NT2/D1 (cell line): ENCODE measurements around the gene CTSD.
A peak's percentile ranks its signal among the peaks of the same experiment; 100 is the strongest.

Source experiments
- DNase-seq: peaks from one replicate; pipeline ENCODE4 v3.0.0-alpha.2; 2011; ENCODE audit warnings: low read depth, low spot score
- H3K27me3 ChIP-seq: 2 replicates; pipeline ENCODE4 v1.6.0; 2011; ENCODE audit warnings: mild to moderate bottlenecking; ENCODE audit not compliant: insufficient read length, insufficient read depth
- H3K36me3 ChIP-seq: 2 replicates; pipeline ENCODE4 v1.6.1; 2011; ENCODE audit warnings: mild to moderate bottlenecking, low read length, mixed read lengths; ENCODE audit not compliant: insufficient read depth, insufficient read length
- H3K4me1 ChIP-seq: 2 replicates; pipeline ENCODE4 v1.5.1; 2011; ENCODE audit not compliant: insufficient read depth, insufficient read length
- H3K4me3 ChIP-seq: 2 replicates; pipeline ENCODE4 v1.5.1; 2011; ENCODE audit warnings: low read depth; ENCODE audit not compliant: insufficient read length
- H3K9ac ChIP-seq: 2 replicates; pipeline ENCODE4 v1.6.0; 2011; ENCODE audit warnings: low read depth; ENCODE audit not compliant: insufficient read length
- H3K9me3 ChIP-seq: 2 replicates; pipeline ENCODE4 v1.5.1; 2011; ENCODE audit warnings: mild to moderate bottlenecking, low read length; ENCODE audit not compliant: insufficient read depth
- SUZ12 ChIP-seq: IDR thresholded peaks from 2 replicates; pipeline ENCODE4 v1.6.1; 2011; ENCODE audit not compliant: insufficient read length, insufficient read depth; ENCODE audit errors: extremely low read depth
- YY1 ChIP-seq: IDR thresholded peaks from 2 replicates; pipeline ENCODE4 v1.6.1; 2011; ENCODE audit not compliant: insufficient read length, insufficient read depth
- ZNF274 ChIP-seq: IDR thresholded peaks from 2 replicates; pipeline ENCODE4 v1.6.1; 2011; ENCODE audit warnings: mild to moderate bottlenecking, low read depth, low read length

Gene CTSD

GRCh38 chr11:1780700-1781592 lies 17.2 kb upstream of the CTSD start:
- Histone ChIP-seq H3K9me3 (no peaks in the 10 kb centered on the region), H3K4me3 (no peak overlapping the region), H3K36me3 (no peaks in the 10 kb centered on the region), H3K4me1 (peaks cover 23% of the 10 kb centered on the region), H3K27me3 (peaks cover 4% of the 10 kb centered on the region), H3K9ac (peak overlapping the region; percentile 33)
- no peak for DNase-seq
- TF ChIP-seq ZNF274 (no peak), YY1 (no peak), SUZ12 (no peak)

DNA sequence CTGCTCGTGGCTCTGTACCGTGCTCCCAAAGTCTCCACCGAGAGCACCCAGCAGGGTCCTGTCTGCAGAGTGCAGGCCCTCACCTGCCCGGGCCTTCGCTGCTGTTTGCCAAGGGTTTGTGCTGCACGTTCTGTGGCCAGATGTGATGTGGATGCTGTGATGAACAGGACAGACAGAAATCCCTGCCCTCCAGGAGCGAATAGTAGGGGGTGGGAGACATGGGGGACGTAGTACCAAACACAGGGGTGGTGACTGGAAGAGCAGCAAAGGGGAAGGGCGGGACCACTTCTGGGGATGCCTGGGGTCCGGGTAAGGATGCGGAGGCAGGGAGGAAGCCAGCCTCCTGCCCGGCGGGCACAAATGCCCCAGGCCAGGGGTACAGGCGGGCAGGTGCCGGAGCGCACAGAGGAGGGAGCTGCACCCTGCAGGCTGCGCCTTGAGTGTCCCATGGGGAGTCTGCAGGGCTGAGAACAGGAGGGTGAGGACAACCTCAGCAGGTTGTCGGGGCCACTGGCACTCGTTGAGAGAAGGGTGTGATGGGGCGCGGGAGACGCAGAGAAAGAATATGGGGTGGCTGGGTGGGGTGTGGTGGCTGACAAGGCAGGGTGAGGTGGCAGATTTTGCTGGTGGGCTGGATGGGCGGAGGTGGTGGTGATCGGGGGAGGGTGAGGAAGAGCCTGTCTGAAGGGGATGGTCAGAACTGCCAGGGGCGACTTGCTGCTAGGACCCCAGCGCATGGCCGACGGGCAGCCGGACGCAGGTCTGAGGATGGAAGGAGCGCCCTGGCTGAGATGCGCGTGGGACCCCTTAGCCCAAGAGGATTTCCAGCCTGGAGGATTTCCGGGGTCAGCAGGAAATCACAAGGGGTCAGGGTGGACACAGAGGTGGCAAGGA lies 16.3 kb upstream of the CTSD start:
- Histone ChIP-seq H3K9ac (no peak overlapping the region), H3K4me3 (no peak overlapping the region), H3K36me3 (no peaks in the 10 kb centered on the region), H3K9me3 (no peaks in the 10 kb centered on the region), H3K27me3 (peaks cover 4% of the 10 kb centered on the region), H3K4me1 (peaks cover 21% of the 10 kb centered on the region)
- TF ChIP-seq ZNF274 (no peak), YY1 (no peak), SUZ12 (no peak)
- DNase-seq, result no peak

- H3K4me3 ChIP-seq, result no peak overlapping the region
- peaks cover 4% of the 10 kb centered on the region for H3K27me3 ChIP-seq
- TF ChIP-seq ZNF274, result no peak
- TF ChIP-seq YY1, result no peak
- no peak for TF ChIP-seq SUZ12
- DNase-seq, result no peak
- H3K4me1 ChIP-seq, result peaks cover 18% of the 10 kb centered on the region
- H3K9me3 ChIP-seq, result no peaks in the 10 kb centered on the region
- no peak overlapping the region for H3K9ac ChIP-seq
- H3K36me3 ChIP-seq, result no peaks in the 10 kb centered on the region
These were observed 15.5 kb upstream of the CTSD start for GRCh38 chr11:1779034-1779805.

- no peaks in the 10 kb centered on the region for H3K9me3 ChIP-seq
- DNase-seq, result no peak
- H3K27me3 ChIP-seq, result peaks cover 4% of the 10 kb centered on the region
- no peak for TF ChIP-seq SUZ12
- TF ChIP-seq YY1, result no peak
- TF ChIP-seq ZNF274, result no peak
- H3K4me3 ChIP-seq, result no peak overlapping the region
- peak overlapping the region; percentile 47 for H3K9ac ChIP-seq
- no peaks in the 10 kb centered on the region for H3K36me3 ChIP-seq
- H3K4me1 ChIP-seq, result peaks cover 16% of the 10 kb centered on the region
These were observed 14.6 kb upstream of the CTSD start for GRCh38 chr11:1778141-1778911.

DNA sequence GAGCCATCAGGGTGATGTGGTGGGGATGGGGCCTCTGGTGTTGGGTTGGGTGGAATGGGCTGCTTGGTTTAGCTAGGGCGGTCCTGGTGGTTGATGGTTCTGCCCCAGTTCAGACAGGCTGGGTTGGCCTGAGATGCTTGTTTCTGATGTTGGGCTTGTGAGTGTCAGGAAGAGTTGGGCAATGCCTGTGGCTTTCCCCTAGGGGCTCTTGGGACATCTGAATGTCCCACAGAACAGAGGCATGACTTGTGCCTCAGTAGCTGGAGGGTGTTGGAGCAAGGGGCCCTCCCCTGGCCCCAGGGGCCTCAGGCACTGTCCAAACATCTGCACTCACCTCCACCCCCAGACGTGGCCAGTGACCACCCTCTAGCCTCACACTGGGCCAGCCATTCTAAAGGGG lies 14.0 kb upstream of the CTSD start:
- Histone ChIP-seq H3K9ac (no peak overlapping the region), H3K9me3 (no peaks in the 10 kb centered on the region), H3K4me1 (peaks cover 17% of the 10 kb centered on the region), H3K36me3 (no peaks in the 10 kb centered on the region), H3K27me3 (peaks cover 4% of the 10 kb centered on the region), H3K4me3 (no peak overlapping the region)
- no peak for DNase-seq
- TF ChIP-seq ZNF274 (no peak), SUZ12 (no peak), YY1 (no peak)

DNA sequence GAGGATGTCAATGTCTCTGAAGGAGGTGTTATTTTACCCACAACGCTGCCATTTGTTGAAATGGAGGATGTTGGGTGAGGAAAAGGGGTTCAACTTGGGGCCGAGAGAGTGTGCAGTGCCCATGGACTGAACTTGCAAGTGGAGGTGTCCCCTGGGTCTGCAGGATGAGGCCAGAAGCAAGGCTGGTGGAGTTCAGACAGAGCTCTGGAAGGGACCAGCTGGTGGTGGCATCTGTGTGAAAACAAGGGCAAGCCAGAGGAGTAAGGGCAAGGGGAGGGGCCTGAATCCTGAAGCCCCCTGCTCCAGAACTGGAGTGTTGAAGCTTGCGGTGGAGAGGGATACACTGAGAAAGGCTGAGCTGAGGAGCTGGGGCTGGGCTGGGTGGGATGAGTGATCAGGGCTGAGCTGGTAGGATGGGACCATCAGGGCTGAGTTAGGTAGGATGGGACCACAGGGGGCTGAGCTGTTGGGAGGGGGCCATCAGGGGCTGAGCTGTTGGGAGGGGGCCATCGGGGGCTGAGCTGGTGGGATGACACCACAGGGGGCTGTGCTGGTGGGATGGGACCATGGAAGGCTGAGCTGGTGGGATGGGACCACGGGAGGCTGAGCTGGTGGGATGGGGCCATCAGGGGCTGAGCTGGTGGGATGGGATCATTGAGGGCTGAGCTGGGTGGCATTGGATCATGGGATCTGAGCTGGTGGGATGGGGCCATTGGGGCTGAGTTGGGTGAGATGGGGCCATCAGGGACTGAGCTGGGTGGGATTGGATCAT lies 13.4 kb upstream of the CTSD start:
- Histone ChIP-seq H3K4me3 (no peak overlapping the region), H3K4me1 (peaks cover 14% of the 10 kb centered on the region), H3K27me3 (peaks cover 4% of the 10 kb centered on the region), H3K36me3 (no peaks in the 10 kb centered on the region), H3K9me3 (no peaks in the 10 kb centered on the region), H3K9ac (no peak overlapping the region)
- DNase-seq, result no peak
- TF ChIP-seq YY1, result no peak
- no peak for TF ChIP-seq ZNF274
- no peak for TF ChIP-seq SUZ12
